HepG2 (cell line): ENCODE results near the gene ZNF275. TPM values are rescaled to one million over a fixed set of nuclear protein-coding genes. Genes with fewer than 3 reads are reported as not detected.

Source experiments
- ATAC-seq: fragments of 200-7000 bp; cut with Tn5 transposase; 3 replicates; pipeline ENCODE4 v1.9.1; 2020; ENCODE audit warnings: mild to moderate bottlenecking, moderate library complexity
- BruUV-seq: library from RNA; stranded (reverse); fragments of 400-500 nt; replicated peaks from 2 replicates; lab custom pipeline; 2021; lab: Mats Ljungman, UMichigan
- CTCF ChIA-PET: fragments of 300-600 bp; formaldehyde crosslinking; extraction: SDS; loops from one replicate; lab custom pipeline; 2021; ENCODE audit warnings: low total read pairs, inconsistent platforms, low intra/inter-chr PET ratio; lab: Yijun Ruan, JAX
- POLR2A ChIA-PET: fragments of 350-600 bp; sonication (Branson Sonifier 250); formaldehyde crosslinking; loops from one replicate; lab custom pipeline; 2020; ENCODE audit warnings: antibody characterized with exemption, inconsistent platforms; lab: Yijun Ruan, JAX
- DNase-seq: peaks from one replicate; pipeline ENCODE4 v3.0.0-alpha.2; 2015; ENCODE audit warnings: low spot score
- FAIRE-seq: peaks from 3 replicates; lab custom pipeline; 2011; peaks lifted over from hg19 to GRCh38; lab: Jason Lieb, UNC
- H2AFZ ChIP-seq: one replicate; pipeline ENCODE4 v1.6.1; 2011; ENCODE audit warnings: low read length, inconsistent platforms
- H3K27ac ChIP-seq: fragments of 300-600 bp; 3 replicates; pipeline ENCODE4 v1.8.0; 2011; ENCODE audit warnings: mixed run types, mild to moderate bottlenecking, mixed read lengths, low read length, inconsistent platforms; ENCODE audit not compliant: insufficient read depth; ENCODE audit errors: extremely low read length
- H3K27me3 ChIP-seq, 2 experiments: fragments of 200-600 bp in 1 of 2; 2 replicates in 1 of 2; 3 replicates in 1 of 2; pipeline versions ENCODE4 v1.6.0 to v1.8.0; 2011; ENCODE audit warnings: low read length in 2 of 2, mild to moderate bottlenecking in 2 of 2, moderate library complexity in 2 of 2, inconsistent platforms in 1 of 2; ENCODE audit not compliant: insufficient read depth in 2 of 2, control insufficient read depth in 1 of 2
- H3K36me3 ChIP-seq, 2 experiments: fragments of 200-600 bp in 1 of 2; replicated peaks in 1 of 2; 2 replicates in 1 of 2; 3 replicates in 1 of 2; pipeline versions ENCODE4 v1.5.1 to v1.8.0; 2011; ENCODE audit warnings: low read length in 2 of 2, inconsistent platforms in 1 of 2; ENCODE audit not compliant: insufficient read depth in 2 of 2, control insufficient read depth in 1 of 2
- H3K4me1 ChIP-seq: 2 replicates; pipeline ENCODE4 v1.5.1; 2012; ENCODE audit warnings: low read length, inconsistent platforms; ENCODE audit not compliant: insufficient read depth
- H3K4me2 ChIP-seq: 2 replicates; pipeline ENCODE4 v1.6.0; 2011; ENCODE audit warnings: low read depth, low read length, inconsistent platforms
- H3K4me3 ChIP-seq, 3 experiments: fragments of 200-600 bp in 1 of 3; sonication (generic), shearing (Covaris generic) in 1 of 3; replicated peaks in 1 of 3; 2 replicates each; pipeline ENCODE4 v1.5.1; 2011 to 2016; ENCODE audit warnings: low read length in 3 of 3, inconsistent platforms in 2 of 3, low read depth in 2 of 3, mild to moderate bottlenecking in 2 of 3, control low read depth in 1 of 3, mixed read lengths in 1 of 3; ENCODE audit not compliant: insufficient read depth in 1 of 3
- H3K79me2 ChIP-seq: one replicate; pipeline ENCODE4 v1.6.1; 2011; ENCODE audit warnings: low read length, inconsistent platforms; ENCODE audit not compliant: insufficient read depth
- H3K9ac ChIP-seq: 2 replicates; pipeline ENCODE4 v1.6.0; 2011; ENCODE audit warnings: mild to moderate bottlenecking, low read depth, low read length, inconsistent platforms; ENCODE audit not compliant: insufficient read depth
- H3K9me3 ChIP-seq: 2 replicates; pipeline ENCODE4 v1.5.1; 2012; ENCODE audit warnings: mild to moderate bottlenecking, low read length
- H4K20me1 ChIP-seq: 2 replicates; pipeline ENCODE4 v1.6.0; 2011; ENCODE audit warnings: inconsistent platforms, mild to moderate bottlenecking, low read length, moderate library complexity; ENCODE audit not compliant: insufficient read depth
- ARNTL ChIP-seq: sonication (generic); formaldehyde crosslinking; IDR thresholded peaks from 2 replicates; pipeline ENCODE4 v1.4.0; 2020; ENCODE audit warnings: mild to moderate bottlenecking, missing genetic modification reagents
- HDAC1 ChIP-seq: sonication (generic); formaldehyde crosslinking; IDR thresholded peaks from 2 replicates; pipeline ENCODE4 v1.5.1; 2020; ENCODE audit warnings: mild to moderate bottlenecking, missing genetic modification reagents
- MED8 ChIP-seq: sonication (generic); formaldehyde crosslinking; IDR thresholded peaks from 2 replicates; pipeline ENCODE4 v1.8.1; 2023; ENCODE audit warnings: mild to moderate bottlenecking, missing genetic modification reagents; ENCODE audit not compliant: insufficient replicate concordance
- MLLT10 ChIP-seq: sonication (generic); formaldehyde crosslinking; IDR thresholded peaks from 2 replicates; pipeline ENCODE4 v1.4.0; 2020; ENCODE audit warnings: missing genetic modification reagents
- MXD1 ChIP-seq: sonication (generic); formaldehyde crosslinking; IDR thresholded peaks from 2 replicates; pipeline ENCODE4 v1.4.0; 2020; ENCODE audit warnings: mild to moderate bottlenecking, missing genetic modification reagents
- SAFB2 ChIP-seq: sonication (generic); formaldehyde crosslinking; IDR thresholded peaks from 2 replicates; pipeline ENCODE4 v1.5.1; 2020; ENCODE audit warnings: missing genetic modification reagents, low read depth, mild to moderate bottlenecking, borderline replicate concordance
- ZBTB44 ChIP-seq: sonication (generic); formaldehyde crosslinking; IDR thresholded peaks from 2 replicates; pipeline ENCODE4 v1.4.0; 2020; ENCODE audit warnings: missing genetic modification reagents
- ZNF256 ChIP-seq: sonication (generic); formaldehyde crosslinking; conservative IDR thresholded peaks from 2 replicates; pipeline ENCODE4 v1.4.0; 2020; ENCODE audit warnings: missing genetic modification reagents
- ZNF264 ChIP-seq: sonication (generic); formaldehyde crosslinking; IDR thresholded peaks from 2 replicates; pipeline ENCODE4 v1.4.0; 2020; ENCODE audit warnings: missing genetic modification reagents
- ZNF33B ChIP-seq: sonication (generic); formaldehyde crosslinking; IDR thresholded peaks from 2 replicates; pipeline ENCODE4 v1.5.1; 2020; ENCODE audit warnings: mild to moderate bottlenecking, missing genetic modification reagents
- ZNF883 ChIP-seq: sonication (generic); formaldehyde crosslinking; IDR thresholded peaks from 2 replicates; pipeline ENCODE4 v1.5.1; 2020; ENCODE audit warnings: mild to moderate bottlenecking, missing genetic modification reagents; ENCODE audit errors: not compliant biosample characterization
- WGBS: methylation state at CpG from one replicate; pipeline ENCODE4 v1.1.6; 2017; ENCODE audit warnings: low lambda C conversion rate; 5-methylcytosine and 5-hydroxymethylcytosine counted together
- in situ Hi-C: cut with HindIII; loops from 2 replicates; pipeline ENCODE4 v1.10.0; 2017; ENCODE audit warnings: low pct_unique_long_range_greater_than_20kb; ENCODE audit not compliant: extremely low pct_ligation_motif_present
- intact Hi-C: fragments of 100-400 bp; cut with micrococcal nuclease; formaldehyde crosslinking; loops from one replicate; pipeline ENCODE4 v1.10.0; 2022; ENCODE audit not compliant: unreplicated experiment
- polyA plus RNA-seq, 8 experiments: library from polyadenylated mRNA; depleted of rRNA in 3 of 8; stranded (reverse) in 7 of 8; unstranded in 1 of 8; fragments of >200 nt; fragmentation: Illumina TruSeq in 4 of 8; extraction: Trizol in 4 of 8; gene quantifications; 2 replicates each; pipeline versions ENCODE4 v1.2.1 to v1.2.3, GENCODE V29; 2011 to 2016; ENCODE audit warnings: low read depth in 4 of 8, missing spikeins in 1 of 8, mixed read lengths in 1 of 8; ENCODE audit not compliant: insufficient read depth in 1 of 8
- total RNA-seq, 5 experiments: library from RNA; depleted of rRNA; stranded (reverse); fragments of >200 nt; fragmentation: Illumina TruSeq; extraction: Trizol; gene quantifications; 2 replicates each; pipeline ENCODE4 v1.2.3, GENCODE V29; 2016; ENCODE audit warnings: low read depth in 1 of 5

Gene ZNF275
- total and polyA plus RNA-seq, 2 of the 13 experiments (the other 11 are each of a cell fraction or from before 2014, with no cell fraction given), result 6.4 to 11.8 TPM

DNA sequence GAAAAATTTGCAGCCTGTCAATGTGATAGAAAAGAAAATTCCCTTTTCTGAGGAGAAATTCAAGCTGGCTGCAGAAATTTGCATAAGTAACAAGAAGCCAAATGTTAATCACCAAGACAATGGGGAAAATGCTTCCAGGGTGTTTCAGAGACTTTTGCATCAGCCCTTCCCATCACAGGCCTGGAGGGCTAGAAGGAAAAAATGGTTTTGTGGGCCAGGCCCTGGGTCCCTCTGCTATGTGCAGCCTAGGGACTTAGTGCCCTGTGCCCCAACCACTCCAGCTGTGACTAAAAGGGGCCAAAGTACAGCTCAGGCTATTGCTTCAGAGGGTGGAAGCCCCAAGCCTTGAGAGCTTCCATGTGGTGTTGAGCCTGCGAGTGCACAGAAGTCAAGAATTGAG lies 23.9 kb downstream of the ZNF275 start:
- ChIA-PET CTCF (no interaction called here), POLR2A (no interaction called here)
- no peak overlapping the region for H3K4me2 ChIP-seq
- TF ChIP-seq SAFB2 (CRISPR knock-in tag) (no peak), HDAC1 (no peak), MLLT10 (CRISPR knock-in tag) (no peak), MED8 (no peak), ZNF264 (CRISPR knock-in tag) (no peak)
- no peak overlapping the region for H3K27ac ChIP-seq
- intact Hi-C loops (no loop called here), in situ Hi-C loops (no loop called here)
- no peaks in the 10 kb centered on the region for H4K20me1 ChIP-seq
- H3K79me2 ChIP-seq, result no peaks in the 10 kb centered on the region
- WGBS, result no CpG with 5 or more reads among the region's 1 CpG
- no peaks in the 10 kb centered on the region for H3K36me3 ChIP-seq
- ATAC-seq, result no peak
- 0 out of 2 replicates have a peak, but pooled peaks cover 8% of the 10 kb centered on the region for H3K9me3 ChIP-seq
- H3K9ac ChIP-seq, result no peak overlapping the region
- H3K4me1 ChIP-seq, result no peaks in the 10 kb centered on the region; the same call in 1 of the 2 replicates
- no peaks in the 10 kb centered on the region for H3K27me3 ChIP-seq
- no peak overlapping the region for H3K4me3 ChIP-seq
- FAIRE-seq, result no peak
- BruUV-seq, result no TSS peak
- no peak for DNase-seq
- no peak overlapping the region for H2AFZ ChIP-seq

DNA sequence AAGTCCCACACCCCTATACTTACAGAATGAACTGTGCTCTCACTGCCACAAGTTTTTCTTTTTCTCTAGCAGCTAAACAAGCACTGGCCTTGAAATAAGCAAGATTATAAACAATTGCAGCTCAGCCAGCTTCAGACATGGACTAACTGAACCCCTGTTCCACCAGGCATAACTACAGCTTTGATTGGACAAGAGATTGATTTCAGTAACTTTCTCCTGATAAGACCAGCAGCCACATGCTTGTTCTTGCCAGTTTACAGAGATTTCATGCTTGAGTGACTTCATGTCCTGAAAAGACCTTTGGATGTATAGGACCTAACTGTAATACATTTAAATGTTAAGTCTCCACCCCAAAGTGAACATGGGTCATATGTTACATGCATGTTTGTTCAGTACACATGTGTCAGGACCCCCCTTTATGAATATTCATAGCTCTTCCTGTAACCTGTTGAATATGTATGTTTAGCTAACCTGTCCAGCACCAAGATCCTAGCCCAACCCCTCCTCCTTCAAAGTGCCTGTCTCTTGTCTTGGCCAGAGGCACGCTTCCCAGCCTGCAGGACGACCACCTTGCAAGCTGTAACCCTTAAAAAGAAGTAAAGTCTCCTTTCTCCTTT lies 27.9 kb downstream of the ZNF275 start:
- DNase-seq (no peak), FAIRE-seq (no peak), ATAC-seq (no peak)
- ChIA-PET POLR2A (no interaction called here), CTCF (no interaction called here)
- Histone ChIP-seq H3K4me3 (no peak overlapping the region), H2AFZ (no peak overlapping the region), H4K20me1 (no peaks in the 10 kb centered on the region), H3K27ac (no peak overlapping the region), H3K9ac (no peak overlapping the region), H3K79me2 (no peaks in the 10 kb centered on the region), H3K9me3 (0 out of 2 replicates have a peak, but pooled peaks cover 8% of the 10 kb centered on the region), H3K4me2 (no peak overlapping the region), H3K27me3 (no peaks in the 10 kb centered on the region), H3K36me3 (no peaks in the 10 kb centered on the region), H3K4me1 (no peaks in the 10 kb centered on the region)
- intact Hi-C loops (no loop called here), in situ Hi-C loops (no loop called here)
- BruUV-seq, result no TSS peak
- WGBS, result no CpG with 5 or more reads among the region's 2 CpGs
- TF ChIP-seq ARNTL (CRISPR knock-in tag) (no peak), ZBTB44 (CRISPR knock-in tag) (no peak), ZNF883 (CRISPR knock-in tag) (no peak), ZNF256 (CRISPR knock-in tag) (no peak), MXD1 (CRISPR knock-in tag) (no peak), ZNF33B (CRISPR knock-in tag) (no peak)
